Lower lobe of right lung (tissue), 2 donors: ENCODE results near the gene MOGAT1. TPM values are rescaled to one million over a fixed set of nuclear protein-coding genes. Genes with fewer than 3 reads are reported as not detected.

Source experiments
- ATAC-seq, 2 donors: fragments of 200-7000 bp; cut with Tn5 transposase; one replicate each; pipeline ENCODE4 v1.9.1; 2020 to 2022; ENCODE audit warnings: mild to moderate bottlenecking in 2 of 2, moderate library complexity in 2 of 2
- DNase-seq: peaks from one replicate; pipeline ENCODE4 v3.0.0-alpha.2; 2020
- H3K27ac ChIP-seq: fragments of 200-600 bp; one replicate; pipeline ENCODE4 v1.8.0; 2022
- H3K27me3 ChIP-seq: fragments of 200-600 bp; one replicate; pipeline ENCODE4 v1.8.0; 2022; ENCODE audit warnings: low read depth
- H3K36me3 ChIP-seq: fragments of 200-600 bp; one replicate; pipeline ENCODE4 v1.8.0; 2022; ENCODE audit warnings: mild to moderate bottlenecking
- H3K4me1 ChIP-seq: fragments of 200-600 bp; one replicate; pipeline ENCODE4 v1.8.0; 2022
- H3K4me3 ChIP-seq: fragments of 200-600 bp; one replicate; pipeline ENCODE4 v1.8.0; 2022; ENCODE audit warnings: mild to moderate bottlenecking
- H3K9me3 ChIP-seq: fragments of 200-600 bp; one replicate; pipeline ENCODE4 v1.8.0; 2022
- intact Hi-C: fragments of 100-400 bp; cut with DNase I; formaldehyde crosslinking; loops from one replicate; pipeline ENCODE4 v1.11.0; 2022
- long read RNA-seq: library from polyadenylated mRNA; unstranded; transcript quantifications from one replicate; pipeline ENCODE4 v2.0.0, GENCODE V29; 2021
- total RNA-seq: library from RNA; stranded (reverse); fragmentation: NEBNext Ultra II Directional; extraction: Animal tissue kit (Norgen Biotek cat#: 25700); gene quantifications from one replicate; pipeline ENCODE4 v1.2.1, GENCODE V29; 2021
- TF ChIP-seq, protein P1 (sequence below): fragments of 200-600 bp; IDR thresholded peaks from one replicate; pipeline ENCODE4 v1.8.0; 2022; ENCODE audit warnings: antibody characterized with exemption, mild to moderate bottlenecking
- donor health status: DM: no; HTN: yes; CAD: no; lungs with severe emphysema.

The MOGAT1 gene
- total RNA-seq = 3.2 TPM
- long read RNA-seq, partial matches to known transcripts = 1 of 3 reads
- long read RNA-seq, other reads (novel, unspliced or antisense) = 2 of 3 reads

GRCh38 chr2:222671259-222672067, at the start of gene MOGAT1:
Gene MOGAT1 (plus strand): TSS chr2:222671658. CDS start chr2:222671786, 128 bp downstream.
- Histone ChIP-seq H3K27ac (peak within 1 kb of the TSS; percentile 46), H3K9me3 (no peaks in the 10 kb centered on the region), H3K4me3 (peak within 1 kb of the TSS; percentile 57), H3K36me3 (no peaks in the 10 kb centered on the region), H3K27me3 (peaks cover 11% of the 10 kb centered on the region), H3K4me1 (peaks cover 13% of the 10 kb centered on the region)
- intact Hi-C loops = no loop called here
- DNase-seq (peak; percentile 76), ATAC-seq (peak; percentile 86 to 89)
- TF ChIP-seq, protein P1, sequence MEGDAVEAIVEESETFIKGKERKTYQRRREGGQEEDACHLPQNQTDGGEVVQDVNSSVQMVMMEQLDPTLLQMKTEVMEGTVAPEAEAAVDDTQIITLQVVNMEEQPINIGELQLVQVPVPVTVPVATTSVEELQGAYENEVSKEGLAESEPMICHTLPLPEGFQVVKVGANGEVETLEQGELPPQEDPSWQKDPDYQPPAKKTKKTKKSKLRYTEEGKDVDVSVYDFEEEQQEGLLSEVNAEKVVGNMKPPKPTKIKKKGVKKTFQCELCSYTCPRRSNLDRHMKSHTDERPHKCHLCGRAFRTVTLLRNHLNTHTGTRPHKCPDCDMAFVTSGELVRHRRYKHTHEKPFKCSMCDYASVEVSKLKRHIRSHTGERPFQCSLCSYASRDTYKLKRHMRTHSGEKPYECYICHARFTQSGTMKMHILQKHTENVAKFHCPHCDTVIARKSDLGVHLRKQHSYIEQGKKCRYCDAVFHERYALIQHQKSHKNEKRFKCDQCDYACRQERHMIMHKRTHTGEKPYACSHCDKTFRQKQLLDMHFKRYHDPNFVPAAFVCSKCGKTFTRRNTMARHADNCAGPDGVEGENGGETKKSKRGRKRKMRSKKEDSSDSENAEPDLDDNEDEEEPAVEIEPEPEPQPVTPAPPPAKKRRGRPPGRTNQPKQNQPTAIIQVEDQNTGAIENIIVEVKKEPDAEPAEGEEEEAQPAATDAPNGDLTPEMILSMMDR = no peak

GRCh38 chr2:222621893-222622292, 49.6 kb upstream of the MOGAT1 start:
- H3K4me3 ChIP-seq = no peak overlapping the region
- H3K9me3 ChIP-seq = no peaks in the 10 kb centered on the region
- no peaks in the 10 kb centered on the region for H3K27me3 ChIP-seq
- DNase-seq (no peak), ATAC-seq (no peak)
- H3K27ac ChIP-seq = peak overlapping the region; percentile 4
- TF ChIP-seq, protein P1 = no peak
- H3K36me3 ChIP-seq = peaks cover 84% of the 10 kb centered on the region
- intact Hi-C loops = no loop called here
- H3K4me1 ChIP-seq = no peaks in the 10 kb centered on the region

GRCh38 chr2:222622910-222623309, 48.5 kb upstream of the MOGAT1 start:
- intact Hi-C loops = no loop called here
- Histone ChIP-seq H3K4me1 (no peaks in the 10 kb centered on the region), H3K9me3 (no peaks in the 10 kb centered on the region), H3K27me3 (no peaks in the 10 kb centered on the region), H3K27ac (peak overlapping the region; percentile 4), H3K4me3 (no peak overlapping the region), H3K36me3 (peaks cover 84% of the 10 kb centered on the region)
- ATAC-seq (peak; percentile 43 to 46), DNase-seq (no peak)
- TF ChIP-seq, protein P1 = no peak

- no peak overlapping the region for H3K4me3 ChIP-seq
- TF ChIP-seq, protein P1 = no peak
- H3K4me1 ChIP-seq = no peaks in the 10 kb centered on the region
- no peaks in the 10 kb centered on the region for H3K27me3 ChIP-seq
- no peak for DNase-seq
- no peaks in the 10 kb centered on the region for H3K9me3 ChIP-seq
- H3K36me3 ChIP-seq = peaks cover 84% of the 10 kb centered on the region
- ATAC-seq = no peak
- intact Hi-C loops = no loop called here
- no peak overlapping the region for H3K27ac ChIP-seq
These were observed 47.6 kb upstream of the MOGAT1 start for GRCh38 chr2:222623756-222624309.

GRCh38 chr2:222627764-222628163, 43.7 kb upstream of the MOGAT1 start:
- no peak overlapping the region for H3K27ac ChIP-seq
- no peaks in the 10 kb centered on the region for H3K4me1 ChIP-seq
- TF ChIP-seq, protein P1 = no peak
- no peaks in the 10 kb centered on the region for H3K9me3 ChIP-seq
- H3K4me3 ChIP-seq = no peak overlapping the region
- ATAC-seq (no peak), DNase-seq (no peak)
- intact Hi-C loops = no loop called here
- H3K27me3 ChIP-seq = no peaks in the 10 kb centered on the region
- peaks cover 90% of the 10 kb centered on the region for H3K36me3 ChIP-seq
